Stimulated activated CD8-positive, alpha-beta memory T cell treated with anti-CD3 and anti-CD28 coated beads, Interleukin-15, amount 100 ng/mL, for 48 hours (primary cell): ENCODE measurements around the gene CEP164.

ENCODE experiments used
- DNase-seq, 2 donors: peaks; one replicate each; pipeline ENCODE4 v3.0.0-alpha.2; 2020; ENCODE audit warnings: low read depth in 2 of 2

The CEP164 gene

GRCh38 chr11:117366248-117366647 lies 38.6 kb downstream of the CEP164 start:
- DNase-seq, result no peak

GRCh38 chr11:117366875-117367274 lies 39.2 kb downstream of the CEP164 start:
- DNase-seq, result no peak

GRCh38 chr11:117369534-117369933 lies 41.9 kb downstream of the CEP164 start:
- DNase-seq, result no peak

GRCh38 chr11:117371453-117371852 lies 43.8 kb downstream of the CEP164 start:
- no peak for DNase-seq

- DNase-seq, result no peak
Observed at GRCh38 chr11:117374316-117375055, 46.8 kb downstream of the CEP164 start.

GRCh38 chr11:117375960-117376359 lies 48.3 kb downstream of the CEP164 start:
- DNase-seq, result no peak

GRCh38 chr11:117376517-117376916 lies 48.9 kb downstream of the CEP164 start:
- DNase-seq, result no peak

GRCh38 chr11:117378976-117379865 lies 51.6 kb downstream of the CEP164 start:
- no peak for DNase-seq

GRCh38 chr11:117380676-117381075 lies 53.0 kb downstream of the CEP164 start:
- no peak for DNase-seq

- DNase-seq, result no peak
Observed at GRCh38 chr11:117381481-117382387, 54.1 kb downstream of the CEP164 start.

- DNase-seq, result no peak
Observed at GRCh38 chr11:117382746-117383145, 55.1 kb downstream of the CEP164 start.

- DNase-seq, result no peak
Observed at GRCh38 chr11:117384045-117384444, 56.4 kb downstream of the CEP164 start.

- no peak for DNase-seq
Observed at GRCh38 chr11:117385471-117385870, 57.8 kb downstream of the CEP164 start.

- no peak for DNase-seq
Observed at GRCh38 chr11:117385906-117386305, 58.3 kb downstream of the CEP164 start.

GRCh38 chr11:117387992-117388755 lies 60.5 kb downstream of the CEP164 start:
- DNase-seq, result no peak

GRCh38 chr11:117390743-117391142 lies 63.1 kb downstream of the CEP164 start:
- no peak for DNase-seq

GRCh38 chr11:117391181-117391580 lies 63.5 kb downstream of the CEP164 start:
- DNase-seq, result no peak

GRCh38 chr11:117392001-117392690 lies 64.5 kb downstream of the CEP164 start:
- no peak for DNase-seq

GRCh38 chr11:117392979-117393378 lies 65.3 kb downstream of the CEP164 start:
- DNase-seq, result no peak

- no peak for DNase-seq
Observed at GRCh38 chr11:117394221-117394925, 66.7 kb downstream of the CEP164 start.
